ENCODE measurements around the gene UBASH3B.
A peak's percentile ranks its signal among the peaks of the same experiment; 100 is the strongest.

Gene UBASH3B

GRCh38 chr11:122732342-122733315 lies 77.1 kb downstream of the UBASH3B start:
- DNase-seq (ENCODE audit: low read depth): no peak

- DNase-seq (ENCODE audit: low read depth): no peak
These were observed 77.8 kb downstream of the UBASH3B start for GRCh38 chr11:122733318-122733717.

GRCh38 chr11:122734848-122735496 lies 79.5 kb downstream of the UBASH3B start:
- DNase-seq (ENCODE audit: low read depth): no peak

GRCh38 chr11:122737951-122738693 lies 82.6 kb downstream of the UBASH3B start:
- no peak for DNase-seq (ENCODE audit: low read depth)

GRCh38 chr11:122741613-122742300 lies 86.2 kb downstream of the UBASH3B start:
- DNase-seq (ENCODE audit: low read depth): no peak

GRCh38 chr11:122742301-122743018 lies 86.9 kb downstream of the UBASH3B start:
- no peak for DNase-seq (ENCODE audit: low read depth)

- DNase-seq (ENCODE audit: low read depth): no peak
These were observed 87.7 kb downstream of the UBASH3B start for GRCh38 chr11:122743097-122743741.

- DNase-seq (ENCODE audit: low read depth): no peak
These were observed 88.4 kb downstream of the UBASH3B start for GRCh38 chr11:122743949-122744348.

- no peak for DNase-seq (ENCODE audit: low read depth)
These were observed 88.8 kb downstream of the UBASH3B start for GRCh38 chr11:122744357-122744756.

GRCh38 chr11:122745111-122745510 lies 89.6 kb downstream of the UBASH3B start:
- DNase-seq (ENCODE audit: low read depth): no peak

- DNase-seq (ENCODE audit: low read depth): no peak
These were observed 90.5 kb downstream of the UBASH3B start for GRCh38 chr11:122746050-122746478.

- no peak for DNase-seq (ENCODE audit: low read depth)
These were observed 91.2 kb downstream of the UBASH3B start for GRCh38 chr11:122746611-122747244.

GRCh38 chr11:122747351-122747781 lies 91.8 kb downstream of the UBASH3B start:
- no peak for DNase-seq (ENCODE audit: low read depth)

GRCh38 chr11:122749005-122749687 lies 93.6 kb downstream of the UBASH3B start:
- peak; percentile 86 for DNase-seq (ENCODE audit: low read depth)

GRCh38 chr11:122750049-122750448 lies 94.5 kb downstream of the UBASH3B start:
- no peak for DNase-seq (ENCODE audit: low read depth)

GRCh38 chr11:122751292-122752070 lies 96.0 kb downstream of the UBASH3B start:
- no peak for DNase-seq (ENCODE audit: low read depth)

GRCh38 chr11:122754028-122754427 lies 98.5 kb downstream of the UBASH3B start:
- no peak for DNase-seq (ENCODE audit: low read depth)

GRCh38 chr11:122754553-122755322 lies 99.2 kb downstream of the UBASH3B start:
- no peak for DNase-seq (ENCODE audit: low read depth)
